D721Med (cell line): Measurements from ENCODE around the gene LIMS1.

Experiments
- DNase-seq: peaks from one replicate; pipeline ENCODE4 v3.0.0; 2011; ENCODE audit warnings: low spot score; ENCODE audit not compliant: insufficient read length
- FAIRE-seq: peaks from 2 replicates; lab custom pipeline; 2011; peaks lifted over from hg19 to GRCh38; lab: Jason Lieb, UNC
- CTCF ChIP-seq: IDR thresholded peaks from 2 replicates; pipeline ENCODE4 v1.5.1; 2012; ENCODE audit warnings: mild to moderate bottlenecking, control low read depth; ENCODE audit not compliant: insufficient read depth; ENCODE audit errors: missing control alignments

LIMS1 gene

GRCh38 chr2:108613261-108614042 is 79.2 kb downstream of the LIMS1 start:
- TF ChIP-seq CTCF: no peak
- DNase-seq (no peak), FAIRE-seq (no peak)

GRCh38 chr2:108614043-108614545 is 79.8 kb downstream of the LIMS1 start:
- DNase-seq: no peak
- no peak for FAIRE-seq
- TF ChIP-seq CTCF: no peak

- no peak for TF ChIP-seq CTCF
- no peak for DNase-seq
- no peak for FAIRE-seq
These were observed 80.4 kb downstream of the LIMS1 start for GRCh38 chr2:108614659-108615058.

GRCh38 chr2:108615480-108616090 is 81.3 kb downstream of the LIMS1 start:
- no peak for DNase-seq
- TF ChIP-seq CTCF: no peak
- FAIRE-seq: no peak

- no peak for DNase-seq
- no peak for FAIRE-seq
- no peak for TF ChIP-seq CTCF
These were observed 82.0 kb downstream of the LIMS1 start for GRCh38 chr2:108616318-108616717.

- no peak for FAIRE-seq
- TF ChIP-seq CTCF: no peak
- DNase-seq: no peak
These were observed 82.5 kb downstream of the LIMS1 start for GRCh38 chr2:108616751-108617161.

GRCh38 chr2:108617617-108618016 is 83.3 kb downstream of the LIMS1 start:
- no peak for TF ChIP-seq CTCF
- DNase-seq (no peak), FAIRE-seq (no peak)
